Hematopoietic multipotent progenitor cell treated with erythropoietin and hydrocortisone succinate and interleukin-3 and kit ligand, for 6 days (in vitro differentiated cells): ENCODE data around the gene NBAS.
"Not testable (repeated sequence)": the region's sequence is repeated elsewhere in the genome, so short reads cannot be mapped to it uniquely, and the experiment has no call there.

Experiments used
- DNase-seq: peaks from one replicate; pipeline ENCODE4 v3.0.0-alpha.2; 2015

NBAS gene

GRCh38 chr2:15456352-15456751 lies 104.8 kb downstream of the NBAS start:
- no peak for DNase-seq

DNA sequence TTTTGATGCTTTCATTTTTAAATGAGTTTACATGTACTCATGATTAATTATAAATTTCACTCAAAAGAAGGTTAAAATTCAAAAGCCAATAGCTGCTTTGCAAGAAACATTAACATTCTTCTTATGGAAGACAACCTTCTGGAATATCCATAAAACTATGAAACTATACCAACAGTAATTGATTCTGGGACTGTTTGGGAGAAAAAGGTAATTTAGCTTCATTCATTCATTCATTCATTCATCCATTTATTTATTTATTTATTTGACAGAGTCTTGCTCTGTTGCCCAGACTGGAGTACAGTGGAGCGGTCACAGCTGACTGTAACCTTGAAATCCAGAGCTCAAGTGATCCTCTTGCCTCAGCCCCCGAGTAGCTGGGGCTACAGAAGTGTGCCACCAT lies 110.3 kb downstream of the NBAS start:
- no peak for DNase-seq

DNA sequence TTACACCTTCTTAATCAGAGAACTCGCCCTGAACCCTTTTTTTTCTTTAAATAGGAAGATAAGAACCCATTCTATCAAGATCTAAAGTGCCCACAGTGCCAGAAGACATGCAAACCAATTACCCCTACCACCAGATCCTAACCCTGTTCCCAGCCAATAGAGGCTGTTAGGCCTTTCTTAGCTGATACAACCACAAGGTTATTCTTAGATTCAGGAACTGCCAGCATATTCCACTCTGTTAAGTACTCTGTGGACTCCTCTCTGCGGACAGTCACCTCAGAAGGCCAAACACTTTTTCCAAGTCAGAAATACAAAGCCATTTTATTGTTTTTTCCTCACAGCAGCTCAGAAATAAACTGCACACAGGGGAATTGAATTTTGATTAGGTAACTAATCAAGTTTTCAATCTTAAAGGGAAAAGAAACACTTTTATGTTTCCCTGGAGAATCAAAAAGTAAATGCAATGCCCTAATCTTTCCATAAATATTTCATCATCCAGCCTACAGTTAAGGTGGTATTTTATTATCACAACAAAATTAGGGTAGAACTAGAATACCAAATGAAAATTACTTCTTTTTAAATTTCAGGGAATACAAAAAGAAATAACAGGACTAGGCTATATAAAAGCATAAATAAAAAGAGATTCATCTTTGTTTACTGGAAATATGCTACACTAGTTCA lies 111.4 kb downstream of the NBAS start:
- peak; percentile 73 for DNase-seq

DNA sequence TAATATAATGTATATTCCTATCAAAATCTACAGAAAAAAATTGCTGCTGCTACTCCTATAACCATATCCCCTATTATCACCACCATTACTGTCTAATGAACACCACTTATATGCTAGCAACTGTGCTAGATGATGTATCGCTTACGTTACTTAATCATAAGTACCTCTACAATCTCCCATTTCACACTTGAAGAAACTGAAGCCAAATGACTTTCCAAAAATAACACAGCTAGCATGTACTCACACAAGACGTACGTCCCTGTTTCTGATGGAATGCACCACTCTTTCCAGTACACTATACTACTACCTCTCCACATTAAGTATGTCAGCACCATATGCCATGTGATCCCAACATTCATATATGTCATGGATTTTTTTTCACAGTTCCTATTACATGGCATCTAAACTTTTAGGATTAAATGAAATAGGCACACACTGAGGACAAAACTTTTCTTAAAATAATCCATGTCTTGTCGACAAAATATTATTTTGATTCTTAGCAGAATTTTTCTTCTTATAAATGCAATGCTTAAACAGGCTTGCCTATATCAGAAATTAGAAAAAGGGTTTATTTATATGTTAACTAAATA lies 112.8 kb downstream of the NBAS start:
- DNase-seq, result no peak

DNA sequence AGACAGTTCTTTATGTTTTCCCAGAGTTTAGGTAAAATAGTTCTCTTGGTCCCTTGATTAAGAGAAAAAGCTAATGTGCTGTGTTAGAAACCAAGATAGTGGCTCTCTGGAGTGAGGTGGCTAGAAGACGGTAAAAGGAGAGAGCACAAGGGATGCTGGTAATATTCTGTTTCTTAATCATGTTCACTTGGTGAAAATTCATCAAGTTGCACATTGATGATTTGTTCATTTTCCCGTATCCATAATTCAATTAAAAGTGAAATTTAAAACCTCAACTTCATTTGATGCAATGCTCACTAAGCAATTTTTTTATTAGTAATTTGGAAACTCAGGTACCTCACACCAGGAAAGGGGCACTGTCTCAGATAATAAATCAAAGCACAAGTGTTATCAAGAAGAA lies 113.8 kb downstream of the NBAS start:
- no peak for DNase-seq

GRCh38 chr2:15446961-15447360 lies 114.2 kb downstream of the NBAS start:
- no peak for DNase-seq

GRCh38 chr2:15445891-15446562 lies 115.1 kb downstream of the NBAS start:
- DNase-seq, result no peak

DNA sequence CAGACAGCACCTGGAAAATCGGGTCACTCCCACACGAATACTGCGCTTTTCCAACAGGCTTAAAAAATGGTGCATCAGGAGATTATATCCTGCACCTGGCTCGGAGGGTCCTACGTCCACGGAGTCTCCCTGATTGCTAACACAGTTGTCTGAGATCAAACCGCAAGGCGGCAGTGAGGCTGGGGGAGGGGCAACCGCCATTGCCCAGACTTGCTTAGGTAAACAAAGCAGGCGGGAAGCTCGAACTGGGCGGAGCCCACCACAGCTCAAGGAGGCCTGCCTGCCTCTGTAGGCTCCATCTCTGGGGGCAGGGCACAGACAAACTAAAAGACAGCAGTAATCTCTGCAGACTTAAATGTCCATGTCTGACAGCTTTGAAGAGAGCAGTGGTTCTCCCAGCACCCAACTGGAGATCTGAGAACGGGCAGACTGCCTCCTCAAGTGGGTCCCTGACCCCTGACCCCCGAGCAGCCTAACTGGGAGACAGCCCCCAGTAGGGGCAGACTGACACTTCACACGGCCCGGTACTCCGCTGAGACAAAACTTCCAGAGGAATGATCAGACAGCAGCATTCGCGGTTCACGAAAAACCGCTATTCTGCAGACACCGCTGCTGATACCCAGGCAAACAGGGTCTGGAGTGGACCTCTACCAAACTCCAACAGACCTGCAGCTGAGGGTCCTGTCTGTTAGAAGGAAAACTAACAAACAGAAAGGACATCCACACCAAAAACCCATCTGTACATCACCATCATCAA lies 121.2 kb downstream of the NBAS start:
- not testable (repeated sequence) for DNase-seq

GRCh38 chr2:15439366-15439765 lies 121.8 kb downstream of the NBAS start:
- not testable (repeated sequence) for DNase-seq

- DNase-seq, result no peak
Measured at GRCh38 chr2:15436195-15436594, 124.9 kb downstream of the NBAS start.

- no peak for DNase-seq
Measured at GRCh38 chr2:15435474-15435873, 125.7 kb downstream of the NBAS start.

- DNase-seq, result peak; percentile 84
Measured at GRCh38 chr2:15432642-15433256, 128.4 kb downstream of the NBAS start.

GRCh38 chr2:15429032-15429431 lies 132.1 kb downstream of the NBAS start:
- no peak for DNase-seq

- DNase-seq, result no peak
Measured at GRCh38 chr2:15427987-15428386, 133.1 kb downstream of the NBAS start.

- no peak for DNase-seq
Measured at GRCh38 chr2:15426606-15427005, 134.5 kb downstream of the NBAS start.

GRCh38 chr2:15425712-15426111 lies 135.4 kb downstream of the NBAS start:
- no peak for DNase-seq

DNA sequence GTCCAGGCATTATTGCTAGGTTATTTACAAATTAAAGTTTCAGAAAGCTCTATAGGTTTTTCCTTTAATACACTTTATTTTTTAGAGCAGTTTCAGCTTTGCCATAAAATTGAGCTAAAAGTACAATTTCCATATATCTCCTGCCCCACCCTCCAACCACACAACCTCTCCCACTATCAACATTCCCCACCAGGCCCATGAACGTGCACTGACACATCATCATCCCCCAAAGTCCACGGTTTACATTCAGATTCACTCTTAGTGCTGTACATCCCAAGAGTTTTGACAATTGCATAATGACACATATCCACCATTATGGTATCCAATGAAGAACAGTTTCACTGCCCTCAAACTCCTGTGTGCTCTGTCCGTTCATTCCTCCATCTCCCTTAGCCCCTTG lies 139.4 kb downstream of the NBAS start:
- peak; percentile 83 for DNase-seq

- no peak for DNase-seq
Measured at GRCh38 chr2:15415748-15416147, 145.4 kb downstream of the NBAS start.

GRCh38 chr2:15412779-15413178 lies 148.4 kb downstream of the NBAS start:
- DNase-seq, result no peak

GRCh38 chr2:15412309-15412708 lies 148.8 kb downstream of the NBAS start:
- no peak for DNase-seq

DNA sequence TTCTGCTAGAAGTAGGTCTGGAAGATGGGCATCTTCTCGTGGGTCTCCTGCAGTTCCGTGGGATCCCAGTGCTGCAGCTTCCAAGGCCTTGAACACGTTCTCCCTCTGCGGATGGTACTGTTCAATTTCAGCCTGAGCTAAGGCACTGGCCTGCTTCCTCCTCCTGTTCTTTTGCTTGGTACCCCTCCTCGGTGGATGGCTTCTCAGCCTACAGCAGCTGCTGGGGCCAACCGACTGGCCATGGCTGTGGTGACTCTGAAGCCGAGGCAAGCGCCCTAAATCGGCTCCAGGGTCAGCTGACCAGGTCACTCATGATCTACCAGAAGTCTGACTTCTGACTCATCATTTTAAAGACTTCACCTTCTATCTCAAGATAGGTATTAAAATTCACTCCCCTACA lies 150.2 kb downstream of the NBAS start:
- no peak for DNase-seq

DNA sequence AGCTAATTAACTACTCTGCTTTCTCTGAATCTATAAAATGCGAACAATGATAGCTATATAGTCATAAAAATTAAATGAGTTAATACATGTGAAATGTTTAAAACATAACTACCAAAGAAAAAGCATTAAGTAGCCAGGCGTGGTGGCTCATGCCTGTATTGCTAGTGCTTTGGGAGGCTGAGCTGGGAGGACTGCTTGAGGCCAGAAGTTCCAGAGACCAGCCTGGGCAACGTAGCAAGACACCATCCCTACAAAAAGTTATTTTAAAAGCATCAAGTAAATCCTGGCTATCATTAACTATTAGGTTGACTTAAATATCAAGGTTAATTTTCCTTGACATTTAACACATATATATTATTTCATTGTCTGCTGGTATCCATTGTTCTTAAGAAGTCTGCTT lies 152.4 kb downstream of the NBAS start:
- no peak for DNase-seq

- no peak for DNase-seq
Measured at GRCh38 chr2:15407666-15408065, 153.5 kb downstream of the NBAS start.
